Mesenchymal stem cell (in vitro differentiated cells and primary cell): ENCODE measurements around the gene THAP4.

ENCODE experiments used
- DNase-seq: peaks from one replicate; pipeline ENCODE4 v3.0.0-alpha.2; 2013
- H2AFZ ChIP-seq: one replicate; pipeline ENCODE4 v1.6.1; 2013; ENCODE audit warnings: low read depth, mild to moderate bottlenecking, control low read depth, inconsistent platforms, low read length, moderate library complexity
- H2AK5ac ChIP-seq: 2 replicates; pipeline ENCODE4 v1.6.1; 2013; ENCODE audit warnings: low read length, moderate library complexity, mild to moderate bottlenecking, inconsistent platforms; ENCODE audit not compliant: severe bottlenecking
- H2BK120ac ChIP-seq: one replicate; pipeline ENCODE4 v1.6.1; 2013; ENCODE audit warnings: low read depth, mild to moderate bottlenecking, inconsistent platforms, low read length, moderate library complexity
- H2BK12ac ChIP-seq, 2 experiments: one replicate each; pipeline ENCODE4 v1.6.1; 2013; ENCODE audit warnings: inconsistent platforms in 2 of 2, low read length in 2 of 2, mild to moderate bottlenecking in 2 of 2, moderate library complexity in 2 of 2, control low read depth in 1 of 2
- H2BK15ac ChIP-seq: one replicate; pipeline ENCODE4 v1.6.1; 2013; ENCODE audit warnings: mild to moderate bottlenecking, low read depth, inconsistent platforms; ENCODE audit not compliant: poor library complexity, severe bottlenecking
- H2BK5ac ChIP-seq: 2 replicates; pipeline ENCODE4 v1.6.1; 2013; ENCODE audit warnings: low read depth, mild to moderate bottlenecking, low read length, control low read depth, inconsistent platforms; ENCODE audit not compliant: poor library complexity, severe bottlenecking
- H3K14ac ChIP-seq, 2 experiments: one replicate each; pipeline ENCODE4 v1.6.1; 2013; ENCODE audit warnings: inconsistent platforms in 2 of 2, low read length in 2 of 2, control low read depth in 1 of 2, mild to moderate bottlenecking in 1 of 2, moderate library complexity in 1 of 2
- H3K18ac ChIP-seq, 2 experiments: one replicate each; pipeline ENCODE4 v1.6.1; 2013; ENCODE audit warnings: inconsistent platforms in 2 of 2, low read length in 2 of 2, control low read depth in 1 of 2, low read depth in 1 of 2, mild to moderate bottlenecking in 1 of 2
- H3K23ac ChIP-seq, 2 experiments: one replicate each; pipeline ENCODE4 v1.6.1; 2013; ENCODE audit warnings: inconsistent platforms in 2 of 2, low read length in 2 of 2, mild to moderate bottlenecking in 2 of 2, moderate library complexity in 2 of 2, control low read depth in 1 of 2
- H3K27ac ChIP-seq: 2 replicates; pipeline ENCODE4 v1.5.1; 2013; ENCODE audit warnings: mild to moderate bottlenecking, moderate library complexity, low read length, control low read depth, inconsistent platforms; ENCODE audit not compliant: poor library complexity, severe bottlenecking
- H3K27me3 ChIP-seq, 2 experiments: 2 replicates each; pipeline versions ENCODE4 v1.6.1 to v1.7.0; 2013; ENCODE audit warnings: low read length in 2 of 2, mild to moderate bottlenecking in 2 of 2, moderate library complexity in 2 of 2, control low read depth in 1 of 2, inconsistent platforms in 1 of 2; ENCODE audit not compliant: control insufficient read depth in 1 of 2, insufficient read depth in 1 of 2
- H3K36me3 ChIP-seq, 2 experiments: 2 replicates each; pipeline versions ENCODE4 v1.6.1 to v1.7.0; 2013; ENCODE audit warnings: low read length in 2 of 2, control low read depth in 1 of 2, inconsistent platforms in 1 of 2, low read depth in 1 of 2, mild to moderate bottlenecking in 1 of 2; ENCODE audit not compliant: insufficient read depth in 2 of 2, control insufficient read depth in 1 of 2
- H3K4ac ChIP-seq, 2 experiments: one replicate each; pipeline ENCODE4 v1.6.1; 2013; ENCODE audit warnings: inconsistent platforms in 2 of 2, low read length in 2 of 2, mild to moderate bottlenecking in 2 of 2, moderate library complexity in 2 of 2, control low read depth in 1 of 2, low read depth in 1 of 2
- H3K4me1 ChIP-seq: 2 replicates; pipeline ENCODE4 v1.6.1; 2013; ENCODE audit warnings: low read depth, low read length, control low read depth; ENCODE audit not compliant: control insufficient read depth, insufficient read depth
- H3K4me2 ChIP-seq: 2 replicates; pipeline ENCODE4 v1.6.1; 2013; ENCODE audit warnings: low read length, mild to moderate bottlenecking, inconsistent platforms; ENCODE audit not compliant: poor library complexity, severe bottlenecking
- H3K4me3 ChIP-seq, 2 experiments: 2 replicates each; pipeline versions ENCODE4 v1.5.1 to v1.7.0; 2013; ENCODE audit warnings: low read length in 2 of 2, mild to moderate bottlenecking in 2 of 2, control low read depth in 1 of 2, low read depth in 1 of 2; ENCODE audit not compliant: insufficient read depth in 1 of 2
- H3K79me1 ChIP-seq: replicated peaks from 2 replicates; pipeline ENCODE4 v1.6.1; 2013; ENCODE audit warnings: mild to moderate bottlenecking, control low read depth, low read length, inconsistent platforms; ENCODE audit not compliant: poor library complexity, severe bottlenecking
- H3K9ac ChIP-seq: 2 replicates; pipeline ENCODE4 v1.7.0; 2013; ENCODE audit warnings: mild to moderate bottlenecking, low read length, moderate library complexity
- H3K9me3 ChIP-seq: 2 replicates; pipeline ENCODE4 v1.7.0; 2013; ENCODE audit warnings: mild to moderate bottlenecking, low read length; ENCODE audit not compliant: control insufficient read depth
- H4K8ac ChIP-seq: one replicate; pipeline ENCODE4 v1.6.1; 2013; ENCODE audit warnings: inconsistent platforms, mild to moderate bottlenecking, low read length, moderate library complexity
- H4K91ac ChIP-seq: one replicate; pipeline ENCODE4 v1.6.1; 2013; ENCODE audit warnings: mild to moderate bottlenecking, low read length, inconsistent platforms
- WGBS: methylation state at CpG from one replicate; pipeline ENCODE4 v1.1.7; 2013; ENCODE audit warnings: mixed read lengths; 5-methylcytosine and 5-hydroxymethylcytosine counted together

THAP4 gene

DNA sequence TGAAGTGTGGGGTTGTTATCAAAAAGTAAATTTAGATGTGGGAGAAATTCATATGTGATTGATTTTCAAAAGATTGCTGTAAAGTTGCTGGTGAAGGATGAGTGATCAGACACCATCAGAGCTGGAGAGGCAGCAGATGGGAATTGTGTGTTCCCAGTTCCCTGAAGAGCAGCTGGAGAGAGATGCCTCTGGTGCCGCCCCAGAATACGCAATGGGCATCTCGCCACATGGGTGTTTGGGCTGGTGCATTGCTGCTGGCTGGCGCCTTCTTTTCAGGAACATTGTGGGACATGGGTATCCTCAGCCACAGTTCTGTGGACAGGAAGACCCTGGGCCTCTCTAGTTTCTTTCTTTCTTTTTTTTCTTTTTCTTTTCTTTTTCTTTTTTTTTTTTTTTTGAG lies 12.4 kb upstream of the THAP4 start:
- no peak overlapping the region for H3K4me2 ChIP-seq
- no peak overlapping the region for H3K9ac ChIP-seq
- no peak overlapping the region for H2BK120ac ChIP-seq
- no peak overlapping the region for H2BK5ac ChIP-seq
- peaks cover 41% of the 10 kb centered on the region for H3K79me1 ChIP-seq
- no peak overlapping the region for H3K18ac ChIP-seq
- DNase-seq: no peak
- H3K27me3 ChIP-seq: no peaks in the 10 kb centered on the region
- WGBS: 95% methylated on average over 4 of the region's 4 CpGs
- no peak overlapping the region for H3K4ac ChIP-seq
- peaks cover 32 to 38% of the 10 kb centered on the region in 2 experiments for H3K36me3 ChIP-seq
- H4K91ac ChIP-seq: no peak overlapping the region
- no peak overlapping the region for H2BK15ac ChIP-seq
- no peak overlapping the region for H2BK12ac ChIP-seq
- H3K9me3 ChIP-seq: no peaks in the 10 kb centered on the region
- no peak overlapping the region for H4K8ac ChIP-seq
- no peak overlapping the region for H3K4me3 ChIP-seq
- peaks cover 13% of the 10 kb centered on the region for H3K4me1 ChIP-seq
- no peak overlapping the region for H3K23ac ChIP-seq
- no peak overlapping the region for H3K27ac ChIP-seq
- no peak overlapping the region for H2AFZ ChIP-seq
- H2AK5ac ChIP-seq: no peak overlapping the region
- H3K14ac ChIP-seq: no peak overlapping the region

DNA sequence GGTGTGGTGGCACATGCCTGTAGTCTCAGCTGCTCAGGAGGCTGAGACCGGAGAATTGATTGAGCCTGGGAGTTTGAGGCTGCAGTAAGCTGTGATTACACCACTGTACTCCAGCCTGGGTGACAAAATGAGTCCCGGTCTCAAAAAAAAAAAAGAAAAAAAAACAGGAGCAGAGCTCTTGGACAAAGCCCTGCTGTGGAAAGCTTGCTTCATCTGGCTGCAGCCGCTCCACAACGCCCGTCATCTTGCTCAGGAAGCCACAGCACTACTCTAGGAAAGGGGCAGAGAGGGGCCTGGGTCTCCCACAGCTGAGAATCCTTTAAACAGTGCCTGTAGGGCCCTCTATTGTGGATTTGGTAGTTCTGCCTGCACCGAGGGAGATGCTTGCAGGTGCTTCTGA lies 11.5 kb upstream of the THAP4 start:
- H3K79me1 ChIP-seq: peaks cover 41% of the 10 kb centered on the region
- peaks cover 29 to 43% of the 10 kb centered on the region in 2 experiments for H3K36me3 ChIP-seq
- no peak overlapping the region for H3K23ac ChIP-seq
- no peak overlapping the region for H2BK15ac ChIP-seq
- H3K4me2 ChIP-seq: no peak overlapping the region
- no peak overlapping the region for H2BK5ac ChIP-seq
- no peak overlapping the region for H3K4ac ChIP-seq
- H3K4me3 ChIP-seq: no peak overlapping the region
- H3K27me3 ChIP-seq: no peaks in the 10 kb centered on the region
- no peak overlapping the region for H2BK120ac ChIP-seq
- no peak overlapping the region for H3K27ac ChIP-seq
- H3K9ac ChIP-seq: no peak overlapping the region
- no peak overlapping the region for H2AK5ac ChIP-seq
- no peak for DNase-seq
- H4K8ac ChIP-seq: no peak overlapping the region
- H3K9me3 ChIP-seq: no peaks in the 10 kb centered on the region
- peaks cover 12% of the 10 kb centered on the region for H3K4me1 ChIP-seq
- no peak overlapping the region for H3K18ac ChIP-seq
- no peak overlapping the region for H4K91ac ChIP-seq
- H3K14ac ChIP-seq: no peak overlapping the region
- 92% methylated on average over 6 of the region's 6 CpGs for WGBS
- H2BK12ac ChIP-seq: no peak overlapping the region
- no peak overlapping the region for H2AFZ ChIP-seq

DNA sequence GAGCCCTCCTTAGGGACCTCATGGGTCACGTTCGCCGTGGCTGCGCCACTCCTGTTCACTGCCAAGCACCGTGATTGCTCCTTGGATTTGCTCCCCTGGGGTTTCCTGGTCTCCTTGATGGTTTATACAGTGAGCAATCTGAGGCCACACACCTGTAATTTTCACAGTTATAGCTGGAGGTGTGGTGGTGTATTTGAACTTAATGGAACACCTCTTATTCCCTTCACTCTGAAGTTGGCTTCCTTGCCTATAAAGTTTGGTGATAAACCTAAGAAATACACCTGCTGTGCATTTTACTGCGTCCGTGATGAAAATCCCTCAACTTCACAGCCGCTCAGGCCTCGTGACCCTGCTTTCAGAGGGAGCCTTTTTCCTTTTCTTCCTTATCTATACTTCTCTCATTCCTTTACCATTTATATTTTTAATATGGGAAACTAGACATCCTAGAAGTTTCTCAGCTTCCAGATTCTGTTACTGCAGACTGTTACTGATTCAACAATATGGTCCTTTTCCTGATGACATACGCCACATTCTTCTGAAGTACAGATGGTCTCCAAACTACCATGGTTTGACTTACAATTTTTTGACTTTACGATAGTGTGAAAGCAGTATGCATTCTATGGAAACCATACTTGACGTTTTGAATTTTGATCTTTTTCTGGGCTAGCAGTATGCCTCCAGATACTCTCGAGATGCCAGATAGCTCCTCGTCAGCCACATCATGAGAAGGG lies 9.1 kb upstream of the THAP4 start:
- no peaks in the 10 kb centered on the region for H3K27me3 ChIP-seq
- no peak overlapping the region for H3K4me2 ChIP-seq
- H3K9ac ChIP-seq: no peak overlapping the region
- H2BK12ac ChIP-seq: no peak overlapping the region
- H3K9me3 ChIP-seq: no peaks in the 10 kb centered on the region
- H4K8ac ChIP-seq: no peak overlapping the region
- H3K4ac ChIP-seq: no peak overlapping the region
- H2BK5ac ChIP-seq: no peak overlapping the region
- peaks cover 5 to 21% of the 10 kb centered on the region in 2 experiments for H3K36me3 ChIP-seq
- WGBS: 93% methylated on average over 13 of the region's 14 CpGs
- no peak overlapping the region for H3K14ac ChIP-seq
- H3K4me3 ChIP-seq: no peak overlapping the region
- H2BK120ac ChIP-seq: no peak overlapping the region
- H3K18ac ChIP-seq: no peak overlapping the region
- H3K79me1 ChIP-seq: peaks cover 21% of the 10 kb centered on the region
- no peak overlapping the region for H3K23ac ChIP-seq
- H4K91ac ChIP-seq: no peak overlapping the region
- H3K27ac ChIP-seq: no peak overlapping the region
- no peak overlapping the region for H2AK5ac ChIP-seq
- no peak overlapping the region for H2BK15ac ChIP-seq
- H3K4me1 ChIP-seq: peaks cover 10% of the 10 kb centered on the region
- H2AFZ ChIP-seq: no peak overlapping the region
- no peak for DNase-seq

DNA sequence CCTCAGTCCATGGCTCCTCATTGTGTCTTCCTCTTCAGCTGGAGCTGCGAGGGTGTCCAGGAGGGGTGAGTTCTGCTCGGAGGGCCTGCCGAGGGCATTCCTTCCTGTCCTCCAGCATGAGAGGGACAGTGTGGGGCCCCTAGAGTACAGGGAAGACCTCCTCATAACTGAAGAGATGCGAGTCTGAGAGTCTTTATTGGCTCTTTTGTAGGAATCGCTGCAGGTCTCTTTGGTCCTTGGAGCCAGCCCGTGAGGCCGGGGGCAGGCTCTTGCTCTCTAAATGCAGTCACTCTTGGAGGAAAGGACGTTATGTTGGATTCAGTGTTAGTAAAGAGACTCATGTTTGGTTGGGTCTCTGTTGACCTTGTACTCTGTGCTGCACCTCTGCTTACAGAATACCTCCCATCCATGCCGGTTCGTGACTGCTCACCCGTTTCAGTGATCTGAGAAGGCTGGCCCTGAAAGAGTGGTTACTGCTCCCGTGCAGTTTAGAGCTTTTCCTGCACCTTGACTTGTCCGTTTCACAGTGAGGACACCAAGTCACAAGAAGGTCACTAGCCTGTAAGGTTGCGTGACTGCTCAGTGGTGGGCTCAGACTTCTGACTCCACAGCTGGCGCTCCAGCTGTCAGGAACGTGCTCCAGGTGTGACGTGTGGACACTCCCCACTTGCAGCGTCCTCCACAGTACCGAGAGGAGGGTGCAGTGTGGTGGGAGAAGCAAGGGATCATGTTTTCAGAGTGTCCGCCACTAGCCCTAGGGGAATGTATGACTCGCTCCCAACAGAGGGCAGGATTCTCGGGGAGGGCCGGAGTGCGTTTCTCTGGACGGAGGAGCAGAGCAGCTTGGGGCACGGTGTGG lies 8.3 kb upstream of the THAP4 start:
- WGBS: 92% methylated on average over 26 of the region's 26 CpGs
- H2BK15ac ChIP-seq: no peak overlapping the region
- H4K8ac ChIP-seq: no peak overlapping the region

More for the DNA sequence above, 8.3 kb upstream of the THAP4 start:
- Histone ChIP-seq H3K23ac (no peak overlapping the region), H3K4ac (no peak overlapping the region), H2AK5ac (no peak overlapping the region), H3K18ac (no peak overlapping the region), H3K9me3 (no peaks in the 10 kb centered on the region), H2BK120ac (no peak overlapping the region), H4K91ac (no peak overlapping the region), H3K4me2 (no peak overlapping the region), H3K27me3 (no peaks in the 10 kb centered on the region), H3K14ac (no peak overlapping the region), H2AFZ (no peak overlapping the region), H2BK12ac (no peak overlapping the region), H3K4me3 (no peak overlapping the region), H3K79me1 (peaks cover 16% of the 10 kb centered on the region), H2BK5ac (no peak overlapping the region), H3K36me3 (peaks cover 0 to 18% of the 10 kb centered on the region in 2 experiments), H3K9ac (no peak overlapping the region), H3K4me1 (peaks cover 12% of the 10 kb centered on the region), H3K27ac (no peak overlapping the region)
- DNase-seq: no peak
